Ramos (cell line): ENCODE data around the gene HSD17B13.

Experiments
- in situ Hi-C: fragments of 300-500 bp; cut with MboI; formaldehyde crosslinking; loops from one replicate; pipeline ENCODE4 v1.14.3; 2022; ENCODE audit warnings: low sequenced_read_pairs; ENCODE audit not compliant: unreplicated experiment

Gene HSD17B13

GRCh38 chr4:87274327-87274726 is 48.4 kb downstream of the HSD17B13 start:
- in situ Hi-C loops = no loop called here

- in situ Hi-C loops = no loop called here
Observed at GRCh38 chr4:87270825-87271224, 51.9 kb downstream of the HSD17B13 start.

DNA sequence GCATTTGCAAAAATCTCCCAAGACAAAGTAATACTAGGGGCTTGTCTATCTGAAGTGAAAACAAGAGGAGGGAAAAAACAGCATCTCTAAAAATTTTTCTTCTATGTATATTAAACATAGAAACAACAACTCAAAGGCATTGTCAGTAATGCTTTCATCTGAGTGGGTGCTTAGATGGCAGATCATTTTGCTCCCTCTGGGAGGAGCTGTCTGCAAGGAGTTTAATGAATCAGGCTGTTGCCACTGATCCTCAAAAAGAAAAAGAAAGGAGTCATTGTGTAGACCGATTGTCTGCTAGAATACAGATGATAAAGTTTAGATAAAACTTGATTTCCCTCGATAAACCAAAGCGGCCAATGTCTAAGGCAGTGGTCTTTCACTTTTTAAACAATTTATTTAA is 52.5 kb downstream of the HSD17B13 start:
- in situ Hi-C loops = no loop called here

GRCh38 chr4:87268411-87268810 is 54.3 kb downstream of the HSD17B13 start:
- in situ Hi-C loops = no loop called here

DNA sequence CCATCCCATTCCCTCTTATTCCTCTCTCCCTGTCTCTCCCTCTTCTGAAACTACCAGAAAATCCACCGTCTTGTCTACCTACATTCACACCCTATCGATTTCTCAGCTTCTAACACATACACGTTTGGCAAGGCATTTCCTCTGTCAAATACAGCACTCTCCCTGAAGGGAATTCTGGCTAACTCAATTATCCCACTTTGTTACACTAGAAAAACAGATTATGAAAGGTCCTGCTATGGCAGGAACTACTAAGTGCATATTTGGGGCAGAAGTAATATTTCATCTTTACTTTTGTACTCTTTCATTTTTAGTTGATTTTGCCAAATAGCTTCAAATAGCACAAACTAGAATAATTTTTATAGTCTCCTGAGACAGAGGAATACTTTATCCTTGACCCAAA is 55.7 kb downstream of the HSD17B13 start:
- in situ Hi-C loops = no loop called here

DNA sequence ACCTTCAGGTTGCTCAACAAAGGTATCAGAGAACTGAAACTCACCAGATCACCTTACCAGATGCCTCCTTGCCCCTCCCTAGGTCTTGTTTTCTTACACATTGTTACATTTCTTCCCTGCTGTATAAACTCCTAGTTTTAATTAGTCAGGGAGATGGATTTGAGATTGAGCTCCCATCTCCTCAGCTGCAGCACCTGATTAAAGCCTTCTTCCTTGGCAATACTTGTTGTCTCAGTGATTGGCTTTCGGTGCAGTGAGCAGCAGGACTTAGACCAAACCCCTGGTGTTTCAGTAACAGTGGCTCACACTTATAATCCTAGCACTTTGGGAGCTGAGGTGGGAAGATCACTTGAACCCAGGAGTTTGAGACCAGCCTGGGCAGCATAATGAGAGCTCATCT is 59.8 kb downstream of the HSD17B13 start:
- in situ Hi-C loops = no loop called here

- in situ Hi-C loops = no loop called here
Observed at GRCh38 chr4:87260477-87260876, 62.2 kb downstream of the HSD17B13 start.

DNA sequence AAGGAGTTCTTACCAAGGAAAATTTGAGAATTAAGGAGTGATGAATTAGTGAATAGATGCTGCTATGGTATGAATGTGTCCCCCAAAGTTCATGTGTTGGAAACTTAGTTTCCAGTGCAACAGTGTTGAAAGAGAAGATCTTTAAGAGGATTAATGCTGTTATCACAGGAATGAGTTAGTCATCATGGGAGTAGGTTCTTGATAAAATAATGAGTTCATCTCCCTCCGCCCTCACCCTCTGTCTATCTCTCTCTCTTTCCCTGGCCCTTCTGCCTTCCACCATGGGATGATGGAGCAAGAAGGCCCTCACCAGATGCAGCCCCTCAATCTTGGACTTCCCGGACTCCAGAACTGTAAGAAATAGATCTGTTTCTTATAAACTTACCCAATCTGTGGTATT is 64.0 kb downstream of the HSD17B13 start:
- in situ Hi-C loops = no loop called here

GRCh38 chr4:87257523-87257922 is 65.2 kb downstream of the HSD17B13 start:
- in situ Hi-C loops = no loop called here

GRCh38 chr4:87255755-87256154 is 66.9 kb downstream of the HSD17B13 start:
- in situ Hi-C loops = no loop called here
